Neural progenitor cell (in vitro differentiated cells): Measurements from ENCODE around the gene SDK2. TPM values are rescaled to one million over a fixed set of nuclear protein-coding genes. Genes with fewer than 3 reads are reported as not detected.
A peak's percentile ranks its signal among the peaks of the same experiment; 100 is the strongest.

Experiments
- DNase-seq: peaks from one replicate; pipeline ENCODE4 v3.0.0-alpha.2; 2016; ENCODE audit warnings: low spot score
- H2AFZ ChIP-seq: fragments of 200-600 bp; sonication (generic); replicated peaks from 2 replicates; pipeline ENCODE4 v1.6.1; 2016; ENCODE audit warnings: antibody characterized with exemption
- H3F3A ChIP-seq: fragments of 200-600 bp; sonication (generic); 2 replicates; pipeline ENCODE4 v1.6.1; 2016; ENCODE audit warnings: antibody characterized with exemption, low read depth
- H3K27ac ChIP-seq: fragments of 200-600 bp; sonication (generic); 2 replicates; pipeline ENCODE4 v1.5.1; 2016; ENCODE audit warnings: mild to moderate bottlenecking
- H3K27me3 ChIP-seq: fragments of 200-600 bp; sonication (generic); 2 replicates; pipeline ENCODE4 v1.6.1; 2016; ENCODE audit warnings: mild to moderate bottlenecking, moderate library complexity
- H3K36me3 ChIP-seq: fragments of 200-600 bp; sonication (generic); 2 replicates; pipeline ENCODE4 v1.5.1; 2016
- H3K4me1 ChIP-seq: fragments of 200-600 bp; sonication (generic); 2 replicates; pipeline ENCODE4 v1.6.1; 2016; ENCODE audit warnings: mixed run types
- H3K4me2 ChIP-seq: fragments of 200-600 bp; sonication (generic); 2 replicates; pipeline ENCODE4 v1.6.1; 2016
- H3K4me3 ChIP-seq: fragments of 200-600 bp; sonication (generic); 2 replicates; pipeline ENCODE4 v1.5.1; 2016
- H3K79me2 ChIP-seq: fragments of 200-600 bp; sonication (generic); 2 replicates; pipeline ENCODE4 v1.6.1; 2016; ENCODE audit warnings: low read depth
- H3K9ac ChIP-seq: fragments of 200-600 bp; sonication (generic); 2 replicates; pipeline ENCODE4 v1.6.1; 2016
- H3K9me3 ChIP-seq: fragments of 200-600 bp; sonication (generic); 2 replicates; pipeline ENCODE4 v1.5.1; 2016; ENCODE audit warnings: low read depth
- H4K20me1 ChIP-seq: fragments of 200-600 bp; sonication (generic); 2 replicates; pipeline ENCODE4 v1.6.1; 2016; ENCODE audit warnings: low read depth
- H3K27ac Mint-ChIP-seq: 3 replicates; pipeline ENCODE4 v1.8.0; 2021; ENCODE audit warnings: mixed read lengths
- H3K27me3 Mint-ChIP-seq: 2 replicates; pipeline ENCODE4 v1.8.0; 2022; ENCODE audit warnings: low read depth, mild to moderate bottlenecking, inconsistent platforms, moderate library complexity, mixed read lengths; ENCODE audit not compliant: insufficient read depth
- H3K36me3 Mint-ChIP-seq: 3 replicates; pipeline ENCODE4 v1.8.0; 2021; ENCODE audit warnings: mixed read lengths
- H3K4me1 Mint-ChIP-seq: 3 replicates; pipeline ENCODE4 v1.8.0; 2021; ENCODE audit warnings: mixed read lengths
- H3K4me3 Mint-ChIP-seq: 3 replicates; pipeline ENCODE4 v1.8.0; 2021; ENCODE audit warnings: mild to moderate bottlenecking, moderate library complexity, mixed read lengths
- H3K9me3 Mint-ChIP-seq: 3 replicates; pipeline ENCODE4 v1.8.0; 2020; ENCODE audit warnings: mixed read lengths
- EZH2 ChIP-seq: fragments of 200-600 bp; sonication (generic); IDR thresholded peaks from 2 replicates; pipeline ENCODE4 v1.6.1; 2017; ENCODE audit warnings: antibody characterized with exemption, mild to moderate bottlenecking, moderate library complexity
- EZH2phosphoT487 ChIP-seq: fragments of 200-600 bp; sonication (generic); IDR thresholded peaks from 2 replicates; pipeline ENCODE4 v1.6.1; 2017; ENCODE audit warnings: antibody characterized with exemption
- total RNA-seq: library from RNA; depleted of rRNA; stranded (reverse); fragments of >200 nt; gene quantifications from 2 replicates; pipeline ENCODE4 v1.2.3, GENCODE V29; 2015; ENCODE audit warnings: low replicate concordance
- TF ChIP-seq, protein P1 (sequence below): fragments of 200-600 bp; sonication (generic); IDR thresholded peaks from 2 replicates; pipeline ENCODE4 v1.5.1; 2017; ENCODE audit warnings: antibody characterized with exemption, mild to moderate bottlenecking

The SDK2 gene
- total RNA-seq, 1 donor from 2014 or later = 15.3 TPM

DNA sequence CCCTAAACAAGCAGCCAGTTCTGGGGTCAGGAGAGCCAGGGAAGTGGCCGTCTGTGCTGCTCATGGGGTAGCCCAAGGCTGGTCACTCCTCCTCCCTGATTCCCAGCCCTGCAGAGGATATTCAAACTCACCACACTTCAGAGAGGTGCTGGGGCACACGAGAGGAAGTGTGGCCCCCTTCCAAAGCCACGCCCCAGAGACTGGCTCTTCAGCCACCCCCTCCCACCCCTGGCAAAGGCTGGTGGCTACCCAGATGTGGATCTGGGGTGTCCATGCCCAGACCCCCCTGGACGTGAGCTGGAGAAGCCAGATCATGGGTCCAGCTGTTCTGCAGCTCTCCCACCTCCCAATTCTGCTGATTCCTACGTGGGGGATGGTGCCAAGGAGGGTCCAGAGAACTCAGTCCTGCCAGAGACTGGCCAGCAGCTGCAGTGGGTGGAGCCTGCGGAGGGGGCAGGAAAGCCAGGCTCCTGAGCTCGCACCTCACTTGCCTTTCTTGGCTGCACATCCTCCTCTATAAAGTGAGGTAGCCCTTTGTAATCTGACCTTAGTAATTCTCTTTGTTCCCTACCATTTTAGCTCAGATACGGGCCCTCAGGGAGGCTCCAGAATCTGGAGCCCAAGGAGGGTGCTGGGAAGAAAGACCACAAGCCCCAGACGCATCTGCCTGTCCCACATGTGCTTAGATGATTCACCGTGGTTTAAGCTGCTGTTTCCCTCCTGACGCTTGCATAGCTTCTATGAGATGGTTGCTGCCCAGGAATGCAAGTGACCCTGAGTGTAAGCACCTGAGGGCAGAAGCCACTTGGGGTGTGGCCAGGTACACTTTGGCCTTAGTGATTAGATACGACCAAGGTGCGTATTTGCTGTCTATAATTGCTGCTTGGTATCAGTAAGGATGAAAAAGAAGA lies 15.3 kb downstream of the SDK2 start:
- Mint-ChIP-seq H3K27ac (no peak overlapping the region), H3K36me3 (peaks cover 24% of the 10 kb centered on the region), H3K4me3 (no peak overlapping the region), H3K4me1 (peaks cover 59% of the 10 kb centered on the region), H3K9me3 (peaks cover 2% of the 10 kb centered on the region), H3K27me3 (peaks cover 6% of the 10 kb centered on the region)
- H3K4me3 ChIP-seq = no peak overlapping the region
- no peak overlapping the region for H3K9ac ChIP-seq
- H3K4me2 ChIP-seq = no peak overlapping the region
- peaks cover 92% of the 10 kb centered on the region for H4K20me1 ChIP-seq
- H3F3A ChIP-seq = peaks cover 12% of the 10 kb centered on the region
- H3K27ac ChIP-seq = no peak overlapping the region
- no peaks in the 10 kb centered on the region for H3K9me3 ChIP-seq
- H3K36me3 ChIP-seq = no peaks in the 10 kb centered on the region
- H3K79me2 ChIP-seq = peaks cover 96% of the 10 kb centered on the region
- no peak for DNase-seq
- no peaks in the 10 kb centered on the region for H3K27me3 ChIP-seq
- H2AFZ ChIP-seq = no peak overlapping the region
- H3K4me1 ChIP-seq = peaks cover 41% of the 10 kb centered on the region
- TF ChIP-seq EZH2 (no peak), EZH2phosphoT487 (no peak)
- TF ChIP-seq, protein P1, sequence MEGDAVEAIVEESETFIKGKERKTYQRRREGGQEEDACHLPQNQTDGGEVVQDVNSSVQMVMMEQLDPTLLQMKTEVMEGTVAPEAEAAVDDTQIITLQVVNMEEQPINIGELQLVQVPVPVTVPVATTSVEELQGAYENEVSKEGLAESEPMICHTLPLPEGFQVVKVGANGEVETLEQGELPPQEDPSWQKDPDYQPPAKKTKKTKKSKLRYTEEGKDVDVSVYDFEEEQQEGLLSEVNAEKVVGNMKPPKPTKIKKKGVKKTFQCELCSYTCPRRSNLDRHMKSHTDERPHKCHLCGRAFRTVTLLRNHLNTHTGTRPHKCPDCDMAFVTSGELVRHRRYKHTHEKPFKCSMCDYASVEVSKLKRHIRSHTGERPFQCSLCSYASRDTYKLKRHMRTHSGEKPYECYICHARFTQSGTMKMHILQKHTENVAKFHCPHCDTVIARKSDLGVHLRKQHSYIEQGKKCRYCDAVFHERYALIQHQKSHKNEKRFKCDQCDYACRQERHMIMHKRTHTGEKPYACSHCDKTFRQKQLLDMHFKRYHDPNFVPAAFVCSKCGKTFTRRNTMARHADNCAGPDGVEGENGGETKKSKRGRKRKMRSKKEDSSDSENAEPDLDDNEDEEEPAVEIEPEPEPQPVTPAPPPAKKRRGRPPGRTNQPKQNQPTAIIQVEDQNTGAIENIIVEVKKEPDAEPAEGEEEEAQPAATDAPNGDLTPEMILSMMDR = no peak

DNA sequence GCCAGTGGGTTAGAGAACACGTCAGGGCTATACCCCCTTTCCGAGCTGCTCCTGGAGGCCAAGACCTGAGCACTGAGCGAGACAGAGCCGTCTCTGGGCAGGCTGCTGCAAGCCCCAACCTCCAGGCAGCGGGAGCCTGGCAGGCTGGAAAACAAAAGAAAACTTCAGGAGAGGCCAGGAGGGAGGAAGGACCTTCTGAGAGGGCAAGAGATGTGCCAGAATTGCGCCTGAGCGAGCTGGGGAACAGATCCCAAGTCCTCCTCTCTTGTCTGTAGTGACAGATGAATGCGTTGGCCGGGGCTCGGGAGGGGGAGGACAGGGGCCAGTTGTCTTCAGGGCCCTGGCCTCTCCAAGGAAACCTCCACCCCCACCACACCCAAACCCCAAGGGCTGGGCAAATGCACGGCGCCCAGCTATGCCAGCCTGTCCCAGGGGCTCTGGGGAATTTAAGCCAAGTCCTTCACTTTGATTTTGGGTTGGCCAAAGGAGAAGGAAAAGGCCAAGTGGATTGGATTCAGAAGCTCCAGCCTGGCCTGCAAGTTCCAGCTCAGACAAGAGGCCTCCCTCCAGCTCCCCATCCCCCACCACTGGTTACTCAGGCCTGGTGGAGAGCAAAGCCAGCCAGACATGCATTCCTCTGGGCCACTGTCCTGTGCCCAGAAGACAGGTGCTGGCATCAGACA lies 18.1 kb downstream of the SDK2 start:
- DNase-seq = peak; percentile 42
- H3K4me2 ChIP-seq = peak overlapping the region; percentile 9
- H4K20me1 ChIP-seq = peaks cover 70% of the 10 kb centered on the region
- H3K27me3 ChIP-seq = no peaks in the 10 kb centered on the region
- TF ChIP-seq, protein P1 = no peak
- TF ChIP-seq EZH2phosphoT487 (no peak), EZH2 (no peak)
- H3K27me3 Mint-ChIP-seq = peaks cover 7% of the 10 kb centered on the region
- no peak overlapping the region for H3K4me3 Mint-ChIP-seq
- H3K27ac ChIP-seq = peak overlapping the region; percentile 23
- no peak overlapping the region for H3K9ac ChIP-seq
- H3K9me3 Mint-ChIP-seq = peaks cover 10% of the 10 kb centered on the region
- H3K4me3 ChIP-seq = no peak overlapping the region
- no peak overlapping the region for H2AFZ ChIP-seq
- H3K27ac Mint-ChIP-seq = peak overlapping the region; percentile 50
- H3K36me3 ChIP-seq = no peaks in the 10 kb centered on the region
- H3F3A ChIP-seq = peaks cover 13% of the 10 kb centered on the region
- no peaks in the 10 kb centered on the region for H3K9me3 ChIP-seq
- peaks cover 18% of the 10 kb centered on the region for H3K36me3 Mint-ChIP-seq
- peaks cover 95% of the 10 kb centered on the region for H3K79me2 ChIP-seq
- peaks cover 47% of the 10 kb centered on the region for H3K4me1 ChIP-seq
- peaks cover 59% of the 10 kb centered on the region for H3K4me1 Mint-ChIP-seq

DNA sequence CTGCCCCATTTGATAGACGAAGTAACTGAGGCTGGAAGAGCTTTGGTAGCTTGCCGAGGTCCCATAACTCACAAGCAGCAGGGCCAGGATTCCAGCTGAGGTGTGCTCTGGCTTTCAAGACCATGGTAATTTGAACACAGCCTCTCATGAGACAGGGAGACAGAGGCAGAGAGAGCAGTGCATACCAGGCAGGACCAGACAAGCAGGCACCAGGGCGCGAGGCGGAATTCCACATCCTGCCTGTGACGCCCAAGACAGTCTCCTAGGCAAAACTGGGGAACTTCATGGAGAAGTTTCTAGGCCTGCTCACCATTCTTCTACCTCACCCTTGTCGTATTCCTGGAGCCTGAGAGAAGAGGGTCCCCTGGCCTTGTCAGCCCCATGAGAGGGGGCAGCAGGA lies 19.2 kb downstream of the SDK2 start:
- H3K27ac ChIP-seq = no peak overlapping the region
- no peaks in the 10 kb centered on the region for H3K9me3 ChIP-seq
- peaks cover 29% of the 10 kb centered on the region for H3K36me3 Mint-ChIP-seq
- peaks cover 39% of the 10 kb centered on the region for H3K4me1 ChIP-seq
- H3K4me3 ChIP-seq = no peak overlapping the region
- H2AFZ ChIP-seq = no peak overlapping the region
- TF ChIP-seq EZH2 = no peak
- TF ChIP-seq EZH2phosphoT487 = no peak
- TF ChIP-seq, protein P1 = no peak
- peaks cover 58% of the 10 kb centered on the region for H4K20me1 ChIP-seq
- no peak overlapping the region for H3K4me2 ChIP-seq
- H3K9ac ChIP-seq = no peak overlapping the region
- H3K27me3 ChIP-seq = no peaks in the 10 kb centered on the region
- H3K79me2 ChIP-seq = peaks cover 96% of the 10 kb centered on the region
- no peaks in the 10 kb centered on the region for H3K36me3 ChIP-seq
- H3K4me3 Mint-ChIP-seq = no peak overlapping the region
- no peak for DNase-seq
- peaks cover 22% of the 10 kb centered on the region for H3K9me3 Mint-ChIP-seq
- peaks cover 13% of the 10 kb centered on the region for H3F3A ChIP-seq
- H3K27ac Mint-ChIP-seq = peak overlapping the region; percentile 95
- peaks cover 51% of the 10 kb centered on the region for H3K4me1 Mint-ChIP-seq
- peaks cover 7% of the 10 kb centered on the region for H3K27me3 Mint-ChIP-seq
